GM18505 (cell line): Measurements from ENCODE around the gene THUMPD2.
"Not testable (repeated sequence)": the region's sequence is repeated elsewhere in the genome, so short reads cannot be mapped to it uniquely, and the experiment has no call there.

Experiments
- ATAC-seq: cut with Tn5 transposase; IDR thresholded peaks from one replicate; pipeline ENCODE4 v1.9.1; 2021; ENCODE audit not compliant: unreplicated experiment
- POLR2A ChIP-seq: IDR thresholded peaks from 4 replicates; pipeline ENCODE4 v1.6.1; 2011; ENCODE audit warnings: borderline replicate concordance; ENCODE audit not compliant: insufficient read depth, insufficient read length; ENCODE audit errors: extremely low read depth

Gene THUMPD2

GRCh38 chr2:39778775-39779340 lies at the start of gene THUMPD2:
THUMPD2 (minus strand) TSS chr2:39779258; CDS start chr2:39779239, 19 bp downstream.
- peak; percentile 91 for TF ChIP-seq POLR2A
- peak; percentile 75 for ATAC-seq

GRCh38 chr2:39821871-39822270 lies 42.8 kb upstream of the THUMPD2 start:
- ATAC-seq: no peak
- TF ChIP-seq POLR2A: no peak

GRCh38 chr2:39816845-39817244 lies 37.8 kb upstream of the THUMPD2 start:
- no peak for ATAC-seq
- TF ChIP-seq POLR2A: no peak

- no peak for ATAC-seq
- TF ChIP-seq POLR2A: no peak
These were observed 37.4 kb upstream of the THUMPD2 start for GRCh38 chr2:39816428-39816827.

- TF ChIP-seq POLR2A: no peak
- no peak for ATAC-seq
These were observed 27.0 kb upstream of the THUMPD2 start for GRCh38 chr2:39805936-39806608.

- TF ChIP-seq POLR2A: no peak
- no peak for ATAC-seq
These were observed 24.8 kb upstream of the THUMPD2 start for GRCh38 chr2:39803839-39804238.

GRCh38 chr2:39800752-39801151 lies 21.7 kb upstream of the THUMPD2 start:
- no peak for TF ChIP-seq POLR2A
- ATAC-seq: no peak

- no peak for ATAC-seq
These were observed 17.1 kb upstream of the THUMPD2 start for GRCh38 chr2:39796134-39796533.

GRCh38 chr2:39790216-39790818 lies 11.3 kb upstream of the THUMPD2 start:
- not testable (repeated sequence) for ATAC-seq

More at GRCh38 chr2:39796134-39796533, 17.1 kb upstream of the THUMPD2 start:
- no peak for TF ChIP-seq POLR2A

- no peak for ATAC-seq
- TF ChIP-seq POLR2A: no peak
These were observed 8.9 kb upstream of the THUMPD2 start for GRCh38 chr2:39787950-39788349.

- no peak for ATAC-seq
- no peak for TF ChIP-seq POLR2A
These were observed 7.9 kb upstream of the THUMPD2 start for GRCh38 chr2:39786761-39787522.

GRCh38 chr2:39782591-39782990 lies 3.5 kb upstream of the THUMPD2 start:
- no peak for ATAC-seq
- TF ChIP-seq POLR2A: no peak

- no peak for ATAC-seq
- no peak for TF ChIP-seq POLR2A
These were observed 2.6 kb upstream of the THUMPD2 start for GRCh38 chr2:39781697-39782096.

- no peak for TF ChIP-seq POLR2A
- no peak for ATAC-seq
These were observed 2.0 kb upstream of the THUMPD2 start for GRCh38 chr2:39780825-39781600.

- no peak for TF ChIP-seq POLR2A
- no peak for ATAC-seq
These were observed 869 bp upstream of the THUMPD2 start for GRCh38 chr2:39779927-39780326.
